Measurements from ENCODE around the gene KL. TPM values are rescaled to one million over a fixed set of nuclear protein-coding genes. Genes with fewer than 3 reads are reported as not detected.

KL gene
- total RNA-seq, 1 experiment from 2014 or later: 1.3 TPM

DNA sequence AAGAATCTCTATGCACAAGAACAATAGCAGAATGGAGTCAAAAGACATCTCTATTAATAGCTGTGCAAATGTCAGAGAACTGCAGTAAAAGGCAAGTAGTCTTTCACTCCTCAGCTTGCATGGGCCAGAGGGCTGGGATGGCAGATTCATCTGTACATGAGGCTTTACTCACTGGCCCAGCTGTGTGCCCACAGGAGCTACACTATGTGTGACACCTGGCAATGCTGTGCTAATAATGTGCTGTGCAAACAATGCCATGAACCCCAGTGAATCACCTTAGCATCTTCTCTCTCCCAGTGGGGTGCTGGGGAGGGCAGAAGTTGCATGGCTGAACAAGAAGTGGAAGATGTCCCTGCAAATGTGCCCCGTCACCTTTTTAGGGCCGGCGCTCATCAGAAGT is 73.1 kb downstream of the KL start:
- POLR2A ChIA-PET: no interaction called here
- H3K9me3 ChIP-seq: 0 out of 2 replicates have a peak, but pooled peaks cover 3% of the 10 kb centered on the region
- TF ChIP-seq CTCF (IDR thresholded peaks at IDR 0.05; ENCODE audit: insufficient read depth in 1 of 2, low read depth in 1 of 2, low read length in 1 of 2, severe bottlenecking in 1 of 2, unreplicated experiment in 1 of 2): no peak
- DNase-seq: no peak
- H3K4me1 ChIP-seq: peaks cover 34% of the 10 kb centered on the region
- H3K4me1 Mint-ChIP-seq (ENCODE audit: low read depth, unreplicated experiment): peaks cover 34% of the 10 kb centered on the region
- no TSS peak for BruUV-seq (replicated peaks)
- no peaks in the 10 kb centered on the region for H3K36me3 Mint-ChIP-seq (ENCODE audit: insufficient read depth, unreplicated experiment)
- H3K36me3 ChIP-seq (ENCODE audit: control insufficient read depth, insufficient read depth, low read length): no peaks in the 10 kb centered on the region
- H3K4me3 Mint-ChIP-seq (ENCODE audit: unreplicated experiment): no peak overlapping the region
- no peak overlapping the region for H3K27ac Mint-ChIP-seq (ENCODE audit: unreplicated experiment)
- CTCF ChIA-PET: no interaction called here
- peaks cover 21% of the 10 kb centered on the region for H3K9me3 Mint-ChIP-seq (ENCODE audit: unreplicated experiment)
- H3K27me3 Mint-ChIP-seq (ENCODE audit: insufficient read depth, unreplicated experiment): no peaks in the 10 kb centered on the region
- no peak overlapping the region for H3K4me3 ChIP-seq (ENCODE audit: low read depth, low read length)
- no peaks in the 10 kb centered on the region for H3K27me3 ChIP-seq (replicated peaks; ENCODE audit: control insufficient read depth, insufficient read depth, low read length)
- intact Hi-C loops (cut with micrococcal nuclease; ENCODE audit: unreplicated experiment): no loop called here

GRCh38 chr13:33090755-33091414 is 74.7 kb downstream of the KL start:
- POLR2A ChIA-PET: no interaction called here
- intact Hi-C loops (cut with micrococcal nuclease; ENCODE audit: unreplicated experiment): loop anchor here (1.0 to 10.0 kb wide), 5 partner anchors 26 to 124 kb away; partner anchors contain the start of gene KL
- peaks cover 21% of the 10 kb centered on the region for H3K9me3 Mint-ChIP-seq (ENCODE audit: unreplicated experiment)
- Histone ChIP-seq H3K9me3 (0 out of 2 replicates have a peak, but pooled peaks cover 3% of the 10 kb centered on the region), H3K36me3 (ENCODE audit: control insufficient read depth, insufficient read depth, low read length) (no peaks in the 10 kb centered on the region), H3K4me1 (peaks cover 34% of the 10 kb centered on the region), H3K4me3 (ENCODE audit: low read depth, low read length) (no peak overlapping the region), H3K27me3 (replicated peaks; ENCODE audit: control insufficient read depth, insufficient read depth, low read length) (no peaks in the 10 kb centered on the region)
- H3K27me3 Mint-ChIP-seq (ENCODE audit: insufficient read depth, unreplicated experiment): no peaks in the 10 kb centered on the region
- H3K36me3 Mint-ChIP-seq (ENCODE audit: insufficient read depth, unreplicated experiment): no peaks in the 10 kb centered on the region
- peak overlapping the region; percentile 86 for H3K27ac Mint-ChIP-seq (ENCODE audit: unreplicated experiment)
- TF ChIP-seq CTCF (IDR thresholded peaks at IDR 0.05; ENCODE audit: insufficient read depth in 1 of 2, low read depth in 1 of 2, low read length in 1 of 2, severe bottlenecking in 1 of 2, unreplicated experiment in 1 of 2): peak in 1 of 2 experiments; percentile 26
- peak overlapping the region; percentile 50 for H3K4me3 Mint-ChIP-seq (ENCODE audit: unreplicated experiment)
- DNase-seq: peak; percentile 51 to 69
- CTCF ChIA-PET: interaction anchor here (1.0 kb wide), 1 partner anchor 127 kb away, joined by 3 read pairs; no protein-coding TSS in a partner anchor
- H3K4me1 Mint-ChIP-seq (ENCODE audit: low read depth, unreplicated experiment): peaks cover 34% of the 10 kb centered on the region
- no TSS peak for BruUV-seq (replicated peaks)

DNA sequence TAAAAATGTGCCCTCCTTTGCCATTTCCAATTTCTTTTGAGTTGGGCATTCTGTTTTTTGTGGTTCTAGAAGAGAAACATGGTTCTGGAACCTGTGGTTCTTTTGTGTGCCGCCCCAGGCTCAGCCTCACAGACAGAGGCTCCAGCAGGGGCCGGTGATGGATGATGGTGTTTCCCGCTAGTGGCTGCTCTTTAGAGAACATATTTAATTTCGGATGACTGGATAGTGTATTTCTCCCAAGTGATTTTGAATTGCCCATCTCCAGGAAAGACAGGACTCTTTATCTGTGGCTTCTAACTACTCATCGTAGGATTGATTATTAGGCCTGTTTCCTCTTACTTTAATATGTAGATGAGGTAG is 75.2 kb downstream of the KL start:
- BruUV-seq (replicated peaks): no TSS peak
- no peaks in the 10 kb centered on the region for H3K27me3 Mint-ChIP-seq (ENCODE audit: insufficient read depth, unreplicated experiment)

More for the DNA sequence above, 75.2 kb downstream of the KL start:
- Histone ChIP-seq H3K36me3 (ENCODE audit: control insufficient read depth, insufficient read depth, low read length) (no peaks in the 10 kb centered on the region), H3K27me3 (replicated peaks; ENCODE audit: control insufficient read depth, insufficient read depth, low read length) (no peaks in the 10 kb centered on the region), H3K9me3 (0 out of 2 replicates have a peak, but pooled peaks cover 3% of the 10 kb centered on the region), H3K4me1 (peaks cover 34% of the 10 kb centered on the region), H3K4me3 (ENCODE audit: low read depth, low read length) (no peak overlapping the region)
- H3K36me3 Mint-ChIP-seq (ENCODE audit: insufficient read depth, unreplicated experiment): no peaks in the 10 kb centered on the region
- H3K4me3 Mint-ChIP-seq (ENCODE audit: unreplicated experiment): peak overlapping the region; percentile 50
- ChIA-PET POLR2A (no interaction called here), CTCF (interaction anchor here (1.0 kb wide), 1 partner anchor 127 kb away, joined by 3 read pairs; no protein-coding TSS in a partner anchor)
- peaks cover 21% of the 10 kb centered on the region for H3K9me3 Mint-ChIP-seq (ENCODE audit: unreplicated experiment)
- H3K4me1 Mint-ChIP-seq (ENCODE audit: low read depth, unreplicated experiment): peaks cover 38% of the 10 kb centered on the region
- H3K27ac Mint-ChIP-seq (ENCODE audit: unreplicated experiment): peak overlapping the region; percentile 86
- no peak for DNase-seq
- intact Hi-C loops (cut with micrococcal nuclease; ENCODE audit: unreplicated experiment): loop anchor here (1.0 to 10.0 kb wide), 5 partner anchors 25 to 123 kb away; partner anchors contain the start of gene KL
- no peak for TF ChIP-seq CTCF (IDR thresholded peaks at IDR 0.05; ENCODE audit: insufficient read depth in 1 of 2, low read depth in 1 of 2, low read length in 1 of 2, severe bottlenecking in 1 of 2, unreplicated experiment in 1 of 2)
